C4-2B (cell line): ENCODE data around the gene C10orf90.

Source experiments
- H3K27ac ChIP-seq: fragments of 450-650 bp; 2 replicates; pipeline ENCODE4 v1.5.1; 2017
- CTCF ChIP-seq: fragments of 450-650 bp; conservative IDR thresholded peaks from 2 replicates; pipeline ENCODE4 v1.5.1; 2017; ENCODE audit warnings: mild to moderate bottlenecking
- ZFX ChIP-seq: fragments of 450-650 bp; IDR thresholded peaks from 2 replicates; pipeline ENCODE4 v1.6.1; 2017

The C10orf90 gene

GRCh38 chr10:126375926-126376554 lies 294.5 kb downstream of the C10orf90 start:
- no peak overlapping the region for H3K27ac ChIP-seq

GRCh38 chr10:126375299-126375698 lies 295.2 kb downstream of the C10orf90 start:
- H3K27ac ChIP-seq = no peak overlapping the region
- no peak for TF ChIP-seq CTCF

More at GRCh38 chr10:126375926-126376554, 294.5 kb downstream of the C10orf90 start:
- TF ChIP-seq CTCF = no peak
- no peak for TF ChIP-seq ZFX
